Measurements from ENCODE around the gene SORCS2. TPM values are rescaled to one million over a fixed set of nuclear protein-coding genes. Genes with fewer than 3 reads are reported as not detected.
A peak's percentile ranks its signal among the peaks of the same experiment; 100 is the strongest.

Gene SORCS2
- total RNA-seq, 1 donor from 2014 or later, result 5.2 TPM

GRCh38 chr4:7441201-7441600, 248.9 kb downstream of the SORCS2 start:
- Histone ChIP-seq H3K27ac (no peak overlapping the region), H3K36me3 (no peaks in the 10 kb centered on the region), H3F3A (ENCODE audit: low read depth) (no peaks in the 10 kb centered on the region), H2AFZ (replicated peaks) (no peak overlapping the region), H4K20me1 (ENCODE audit: low read depth) (peaks cover 6% of the 10 kb centered on the region), H3K79me2 (ENCODE audit: low read depth) (no peaks in the 10 kb centered on the region), H3K9ac (no peak overlapping the region), H3K4me1 (peaks cover 8% of the 10 kb centered on the region), H3K9me3 (ENCODE audit: low read depth) (no peaks in the 10 kb centered on the region), H3K27me3 (no peaks in the 10 kb centered on the region), H3K4me2 (no peak overlapping the region), H3K4me3 (no peak overlapping the region)
- Mint-ChIP-seq H3K36me3 (peaks cover 4% of the 10 kb centered on the region), H3K9me3 (peaks cover 16% of the 10 kb centered on the region), H3K27me3 (ENCODE audit: insufficient read depth, low read depth) (peaks cover 6% of the 10 kb centered on the region), H3K27ac (no peak overlapping the region), H3K4me1 (peaks cover 14% of the 10 kb centered on the region), H3K4me3 (no peak overlapping the region)
- DNase-seq (ENCODE audit: low spot score), result no peak
- TF ChIP-seq, protein P1, sequence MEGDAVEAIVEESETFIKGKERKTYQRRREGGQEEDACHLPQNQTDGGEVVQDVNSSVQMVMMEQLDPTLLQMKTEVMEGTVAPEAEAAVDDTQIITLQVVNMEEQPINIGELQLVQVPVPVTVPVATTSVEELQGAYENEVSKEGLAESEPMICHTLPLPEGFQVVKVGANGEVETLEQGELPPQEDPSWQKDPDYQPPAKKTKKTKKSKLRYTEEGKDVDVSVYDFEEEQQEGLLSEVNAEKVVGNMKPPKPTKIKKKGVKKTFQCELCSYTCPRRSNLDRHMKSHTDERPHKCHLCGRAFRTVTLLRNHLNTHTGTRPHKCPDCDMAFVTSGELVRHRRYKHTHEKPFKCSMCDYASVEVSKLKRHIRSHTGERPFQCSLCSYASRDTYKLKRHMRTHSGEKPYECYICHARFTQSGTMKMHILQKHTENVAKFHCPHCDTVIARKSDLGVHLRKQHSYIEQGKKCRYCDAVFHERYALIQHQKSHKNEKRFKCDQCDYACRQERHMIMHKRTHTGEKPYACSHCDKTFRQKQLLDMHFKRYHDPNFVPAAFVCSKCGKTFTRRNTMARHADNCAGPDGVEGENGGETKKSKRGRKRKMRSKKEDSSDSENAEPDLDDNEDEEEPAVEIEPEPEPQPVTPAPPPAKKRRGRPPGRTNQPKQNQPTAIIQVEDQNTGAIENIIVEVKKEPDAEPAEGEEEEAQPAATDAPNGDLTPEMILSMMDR (IDR thresholded peaks at IDR 0.05), result no peak
- no peak for TF ChIP-seq EZH2phosphoT487 (IDR thresholded peaks at IDR 0.05)
- no peak for TF ChIP-seq EZH2 (IDR thresholded peaks at IDR 0.05)

DNA sequence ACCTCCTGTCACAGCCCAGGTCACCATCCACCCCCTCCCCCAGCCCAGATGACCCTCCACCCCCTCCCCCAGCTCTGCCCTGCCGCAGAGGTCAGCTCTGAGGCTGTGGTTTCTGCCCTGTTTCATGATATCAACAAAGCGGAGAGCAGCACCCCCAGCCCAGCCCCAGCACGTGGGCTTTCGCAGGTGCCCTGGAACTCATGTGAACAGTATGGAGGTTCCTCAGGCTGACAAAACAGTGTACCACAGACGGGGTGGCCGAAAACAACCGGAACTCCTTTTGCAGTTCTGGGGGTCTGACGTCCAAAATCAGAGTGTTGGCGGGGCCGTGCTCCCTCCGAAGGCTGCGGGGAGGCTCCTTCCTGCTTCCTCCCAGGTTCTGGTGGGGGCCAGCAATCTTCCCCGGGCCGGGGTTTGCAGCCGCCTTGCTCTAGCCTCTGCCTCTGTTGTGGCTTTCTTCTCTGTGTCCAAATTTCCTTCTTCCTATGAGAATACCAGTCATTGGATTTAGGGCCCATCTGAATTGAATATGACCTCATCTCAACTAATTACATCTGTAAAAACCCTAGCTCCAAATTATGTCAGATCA, 250.3 kb downstream of the SORCS2 start:
- Histone ChIP-seq H3K27me3 (no peaks in the 10 kb centered on the region), H3K4me2 (no peak overlapping the region), H3F3A (ENCODE audit: low read depth) (no peaks in the 10 kb centered on the region), H3K4me1 (peaks cover 11% of the 10 kb centered on the region), H3K9ac (no peak overlapping the region), H2AFZ (replicated peaks) (no peak overlapping the region), H3K9me3 (ENCODE audit: low read depth) (no peaks in the 10 kb centered on the region), H3K79me2 (ENCODE audit: low read depth) (no peaks in the 10 kb centered on the region), H3K4me3 (no peak overlapping the region), H3K27ac (no peak overlapping the region), H3K36me3 (no peaks in the 10 kb centered on the region), H4K20me1 (ENCODE audit: low read depth) (peaks cover 6% of the 10 kb centered on the region)
- TF ChIP-seq EZH2phosphoT487 (IDR thresholded peaks at IDR 0.05) (no peak), EZH2 (IDR thresholded peaks at IDR 0.05) (no peak)
- TF ChIP-seq, protein P1 (IDR thresholded peaks at IDR 0.05), result no peak
- peaks cover 4% of the 10 kb centered on the region for H3K36me3 Mint-ChIP-seq
- peak overlapping the region; percentile 67 for H3K27ac Mint-ChIP-seq
- DNase-seq (ENCODE audit: low spot score), result no peak
- no peak overlapping the region for H3K4me3 Mint-ChIP-seq
- H3K4me1 Mint-ChIP-seq, result peaks cover 16% of the 10 kb centered on the region
- peaks cover 10% of the 10 kb centered on the region for H3K27me3 Mint-ChIP-seq (ENCODE audit: insufficient read depth, low read depth)
- H3K9me3 Mint-ChIP-seq, result peaks cover 14% of the 10 kb centered on the region

DNA sequence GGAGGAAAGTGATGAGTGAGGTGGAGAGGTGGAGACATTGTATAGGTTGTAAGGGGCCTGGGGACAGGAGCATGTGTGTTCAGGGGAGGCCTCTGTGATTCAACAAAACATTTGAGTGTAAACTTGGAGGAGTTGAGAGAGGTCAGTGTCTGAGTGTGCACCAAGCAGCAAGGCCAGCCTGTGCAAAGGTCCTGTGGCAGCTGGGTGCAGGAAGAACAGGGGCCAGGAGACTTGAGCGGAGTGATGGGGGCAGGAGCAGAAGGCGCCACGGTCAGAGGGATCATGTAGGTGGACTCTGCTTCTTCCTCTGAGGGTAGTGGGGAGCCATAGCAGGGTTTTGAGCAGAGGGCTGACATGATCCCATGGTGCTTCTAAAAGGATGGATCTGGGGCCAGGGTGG, 252.0 kb downstream of the SORCS2 start:
- H2AFZ ChIP-seq (replicated peaks), result no peak overlapping the region
- no peaks in the 10 kb centered on the region for H3K79me2 ChIP-seq (ENCODE audit: low read depth)
- Mint-ChIP-seq H3K9me3 (peaks cover 9% of the 10 kb centered on the region), H3K36me3 (peaks cover 2% of the 10 kb centered on the region), H3K27me3 (ENCODE audit: insufficient read depth, low read depth) (peaks cover 8% of the 10 kb centered on the region), H3K4me3 (no peak overlapping the region), H3K27ac (peak overlapping the region; percentile 22), H3K4me1 (peaks cover 16% of the 10 kb centered on the region)
- no peaks in the 10 kb centered on the region for H3K36me3 ChIP-seq
- H3K9ac ChIP-seq, result no peak overlapping the region
- no peaks in the 10 kb centered on the region for H3K9me3 ChIP-seq (ENCODE audit: low read depth)
- peaks cover 6% of the 10 kb centered on the region for H4K20me1 ChIP-seq (ENCODE audit: low read depth)
- TF ChIP-seq, protein P1 (IDR thresholded peaks at IDR 0.05), result no peak
- TF ChIP-seq EZH2phosphoT487 (IDR thresholded peaks at IDR 0.05) (no peak), EZH2 (IDR thresholded peaks at IDR 0.05) (no peak)
- no peak overlapping the region for H3K27ac ChIP-seq
- H3K4me3 ChIP-seq, result no peak overlapping the region
- DNase-seq (ENCODE audit: low spot score), result no peak
- H3K27me3 ChIP-seq, result no peaks in the 10 kb centered on the region
- no peaks in the 10 kb centered on the region for H3F3A ChIP-seq (ENCODE audit: low read depth)
- H3K4me1 ChIP-seq, result peaks cover 11% of the 10 kb centered on the region
- H3K4me2 ChIP-seq, result no peak overlapping the region

Measured in neural progenitor cell (in vitro differentiated cells).